RCC 7860 (cell line): Measurements from ENCODE around the gene EFS.

Experiments used
- DNase-seq: peaks from one replicate; pipeline ENCODE4 v3.0.0-alpha.2; 2015; ENCODE audit warnings: low spot score
- FAIRE-seq: peaks from 2 replicates; lab custom pipeline; 2012; peaks lifted over from hg19 to GRCh38; lab: Jason Lieb, UNC

Gene EFS, protein sequence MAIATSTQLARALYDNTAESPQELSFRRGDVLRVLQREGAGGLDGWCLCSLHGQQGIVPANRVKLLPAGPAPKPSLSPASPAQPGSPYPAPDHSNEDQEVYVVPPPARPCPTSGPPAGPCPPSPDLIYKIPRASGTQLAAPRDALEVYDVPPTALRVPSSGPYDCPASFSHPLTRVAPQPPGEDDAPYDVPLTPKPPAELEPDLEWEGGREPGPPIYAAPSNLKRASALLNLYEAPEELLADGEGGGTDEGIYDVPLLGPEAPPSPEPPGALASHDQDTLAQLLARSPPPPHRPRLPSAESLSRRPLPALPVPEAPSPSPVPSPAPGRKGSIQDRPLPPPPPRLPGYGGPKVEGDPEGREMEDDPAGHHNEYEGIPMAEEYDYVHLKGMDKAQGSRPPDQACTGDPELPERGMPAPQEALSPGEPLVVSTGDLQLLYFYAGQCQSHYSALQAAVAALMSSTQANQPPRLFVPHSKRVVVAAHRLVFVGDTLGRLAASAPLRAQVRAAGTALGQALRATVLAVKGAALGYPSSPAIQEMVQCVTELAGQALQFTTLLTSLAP

DNA sequence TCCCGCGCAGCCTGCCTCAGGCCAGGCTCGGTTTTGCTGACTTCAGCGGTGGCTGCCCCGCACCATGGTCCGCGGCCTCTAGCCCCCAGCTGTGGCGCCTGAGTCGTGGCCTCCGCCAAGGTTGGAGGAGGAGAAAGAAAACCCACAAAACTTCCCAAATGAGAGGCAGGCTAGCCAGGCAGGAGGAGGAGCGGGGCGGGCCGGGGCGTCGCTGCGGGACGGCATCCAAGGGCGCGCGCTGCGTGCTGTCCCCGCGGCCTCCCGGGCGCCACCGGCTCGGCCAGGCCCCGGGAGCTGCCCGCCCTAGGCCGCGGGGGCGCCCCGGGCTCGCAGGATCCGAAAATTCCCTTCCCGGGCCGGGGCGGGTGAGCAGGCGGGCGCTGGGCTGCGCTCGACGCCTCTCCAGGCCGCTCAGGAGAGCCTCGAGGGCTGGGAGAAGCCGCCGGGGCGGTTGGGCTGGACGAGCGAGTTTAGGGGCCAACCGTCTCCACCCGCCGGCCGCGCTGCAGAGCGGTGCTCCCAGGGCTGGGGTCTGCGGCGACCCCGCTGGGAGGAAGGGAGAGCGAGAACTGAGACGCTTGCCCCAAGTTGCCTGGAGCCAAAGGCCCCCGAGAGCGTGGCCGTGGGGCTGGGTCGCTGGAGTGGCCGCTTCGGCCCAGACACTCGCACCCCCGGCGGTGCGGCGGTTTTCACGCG, at the start of gene EFS:
TSS of gene EFS (minus strand) at position 137 of the 696 bp plus-strand sequence. CDS start 147 bp downstream, outside the sequence.
- FAIRE-seq (no peak), DNase-seq (no peak)

DNA sequence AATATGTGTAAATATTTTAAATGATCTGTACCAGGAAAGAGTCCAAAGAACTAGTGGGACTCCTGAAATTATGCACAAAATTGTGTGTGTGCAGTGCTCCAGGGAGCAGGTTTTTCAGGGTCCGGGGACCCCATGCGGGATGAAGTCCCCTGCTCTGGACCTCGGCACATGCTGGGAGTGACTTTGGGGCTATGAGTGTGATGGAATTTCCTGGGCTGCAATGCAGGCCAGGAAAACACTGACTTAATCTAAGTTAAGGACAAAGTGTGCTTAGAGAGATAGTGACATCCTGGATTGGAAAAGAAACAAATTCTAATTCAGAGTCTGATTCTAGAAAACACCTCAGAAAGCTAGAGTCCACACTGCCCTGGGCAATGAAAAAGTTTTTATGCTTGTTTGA, 49.3 kb upstream of the EFS start:
- no peak for FAIRE-seq
- no peak for DNase-seq

DNA sequence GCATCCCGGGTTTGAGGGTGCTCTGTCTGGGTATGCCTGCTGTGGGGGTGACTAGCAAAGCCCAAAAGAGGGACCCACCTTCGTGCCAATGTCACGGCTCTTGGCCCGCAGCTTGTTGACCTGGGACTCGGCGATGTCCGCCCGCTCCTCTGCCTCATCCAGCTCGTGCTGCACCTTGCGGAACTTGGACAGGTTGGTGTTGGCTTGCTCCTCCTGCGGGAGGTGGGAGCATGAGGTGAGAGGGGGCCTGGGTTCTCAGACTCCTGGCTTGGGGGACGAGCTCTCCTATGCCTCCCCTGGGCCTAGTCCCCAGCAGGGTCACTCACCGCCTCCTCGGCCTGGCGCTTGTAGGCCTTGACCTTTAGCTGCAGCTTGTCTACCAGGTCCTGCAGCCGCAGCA, 48.7 kb upstream of the EFS start:
- FAIRE-seq (no peak), DNase-seq (no peak)

DNA sequence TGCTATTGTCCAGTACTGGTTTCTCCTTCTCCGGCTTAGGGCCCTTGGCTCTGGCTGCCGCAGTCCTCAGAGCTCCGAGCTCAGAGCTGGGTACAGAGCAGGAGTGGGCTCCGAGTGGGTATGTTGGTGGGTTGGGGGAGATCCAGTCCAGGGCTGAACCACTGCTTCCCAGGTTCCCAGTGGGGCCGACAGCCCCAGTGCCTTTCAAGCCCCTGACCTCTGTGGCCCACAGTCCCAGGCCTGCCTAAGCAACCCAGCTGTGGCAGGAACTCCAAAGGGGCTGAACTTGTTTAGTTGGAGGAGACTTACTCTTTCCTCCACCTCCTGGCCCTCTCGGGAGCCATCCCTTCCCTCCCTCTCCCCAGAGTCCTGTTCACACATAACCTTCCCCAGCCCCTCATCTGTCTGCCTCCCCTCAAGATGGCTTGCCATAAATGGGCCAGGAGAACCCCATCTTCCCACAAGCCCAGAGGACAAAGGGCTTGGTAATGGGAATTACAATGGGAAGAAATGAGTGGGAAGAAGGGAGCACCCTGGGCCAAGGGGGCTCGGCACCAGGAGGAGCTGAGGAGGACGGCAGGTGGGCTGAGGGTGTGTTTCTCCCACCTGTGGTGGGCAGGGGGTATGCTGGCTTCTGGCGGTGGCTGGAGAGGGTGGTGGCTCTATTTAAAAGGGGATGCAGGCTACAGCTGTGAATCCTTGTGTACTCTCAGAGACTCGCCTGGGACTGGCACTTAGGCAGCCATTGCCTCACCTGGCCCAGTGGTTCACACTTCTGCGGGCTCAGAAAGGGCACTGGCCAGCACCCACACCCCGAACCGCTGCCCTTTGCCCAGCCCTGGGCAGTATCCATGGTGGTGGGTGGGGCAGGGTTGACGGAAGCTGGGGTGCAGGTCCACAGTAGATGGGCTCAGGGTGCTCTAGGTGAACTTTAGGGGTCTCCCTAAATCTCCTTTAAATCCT, 46.9 kb upstream of the EFS start:
- no peak for FAIRE-seq

DNA sequence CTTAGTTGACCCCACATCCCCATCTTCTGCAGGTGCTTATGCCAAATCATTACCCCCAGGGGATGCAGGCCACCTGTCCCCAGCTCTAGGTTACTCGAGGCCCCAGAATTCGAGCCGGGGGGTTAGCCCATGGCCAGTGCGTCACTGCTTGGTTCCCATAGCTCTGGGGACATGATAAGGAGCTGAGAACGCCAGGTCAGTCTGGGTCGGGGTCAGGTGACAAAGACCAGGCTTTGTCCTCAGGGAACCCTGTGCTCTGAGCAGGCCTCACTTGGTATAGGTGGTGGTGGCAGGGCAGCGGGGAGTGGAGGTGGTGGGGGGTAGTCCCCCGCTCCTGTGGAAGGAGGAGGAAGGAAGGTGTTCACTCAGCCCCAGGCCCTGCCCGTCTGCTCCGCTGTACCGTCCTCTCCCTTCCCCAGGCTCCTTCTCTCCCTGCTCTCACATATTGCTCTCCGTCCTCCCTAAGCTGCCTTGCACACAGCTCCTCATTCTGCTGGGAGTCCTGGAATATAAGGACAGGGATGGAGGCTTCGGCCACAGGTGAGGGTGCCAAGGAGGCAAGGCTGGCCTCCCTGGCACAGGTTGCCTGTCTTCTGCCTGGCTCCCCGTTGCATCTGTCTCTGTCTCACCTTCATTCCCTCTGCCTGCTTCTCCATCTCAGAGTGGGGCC, 45.1 kb upstream of the EFS start:
- no peak for FAIRE-seq

More for the DNA sequence above, 46.9 kb upstream of the EFS start:
- no peak for DNase-seq

DNA sequence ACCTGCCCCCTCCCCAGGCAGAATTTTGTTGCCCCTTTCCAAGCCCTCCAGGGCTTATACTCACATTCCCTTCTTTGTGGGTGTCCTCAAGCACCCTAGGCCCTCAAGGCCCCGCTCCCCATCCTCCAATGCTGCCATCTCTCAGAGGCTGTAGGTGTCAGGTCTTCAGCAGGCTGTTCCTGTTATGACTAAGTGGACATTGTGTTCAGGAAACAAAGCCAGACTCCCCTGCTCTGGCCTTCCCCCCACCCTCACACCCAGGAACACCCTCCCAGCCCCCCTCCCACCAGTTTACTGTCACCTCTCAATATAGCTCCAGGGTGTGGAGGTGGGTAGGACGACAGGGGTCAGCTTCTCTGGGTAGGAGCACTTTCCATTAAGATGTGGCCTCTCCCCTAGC, 44.5 kb upstream of the EFS start:
- FAIRE-seq (no peak), DNase-seq (no peak)

More for the DNA sequence above, 45.1 kb upstream of the EFS start:
- no peak for DNase-seq

DNA sequence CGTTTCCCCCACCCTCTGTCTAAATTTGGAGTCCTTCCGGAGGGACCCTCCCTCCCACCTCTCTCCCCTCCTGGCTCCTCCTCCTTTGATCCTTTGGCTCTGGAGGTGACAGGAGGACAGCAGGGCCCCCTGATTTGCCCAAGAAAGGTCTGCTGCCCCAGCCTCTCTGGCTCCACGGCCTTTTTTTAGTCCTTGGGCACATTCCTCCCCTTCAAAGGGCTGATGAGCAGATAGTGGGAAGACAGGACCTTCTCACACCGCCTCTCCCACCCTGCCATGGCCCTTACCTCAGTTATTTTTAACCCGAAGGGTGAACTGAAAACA, 43.3 kb upstream of the EFS start:
- FAIRE-seq, result no peak
- DNase-seq, result no peak

DNA sequence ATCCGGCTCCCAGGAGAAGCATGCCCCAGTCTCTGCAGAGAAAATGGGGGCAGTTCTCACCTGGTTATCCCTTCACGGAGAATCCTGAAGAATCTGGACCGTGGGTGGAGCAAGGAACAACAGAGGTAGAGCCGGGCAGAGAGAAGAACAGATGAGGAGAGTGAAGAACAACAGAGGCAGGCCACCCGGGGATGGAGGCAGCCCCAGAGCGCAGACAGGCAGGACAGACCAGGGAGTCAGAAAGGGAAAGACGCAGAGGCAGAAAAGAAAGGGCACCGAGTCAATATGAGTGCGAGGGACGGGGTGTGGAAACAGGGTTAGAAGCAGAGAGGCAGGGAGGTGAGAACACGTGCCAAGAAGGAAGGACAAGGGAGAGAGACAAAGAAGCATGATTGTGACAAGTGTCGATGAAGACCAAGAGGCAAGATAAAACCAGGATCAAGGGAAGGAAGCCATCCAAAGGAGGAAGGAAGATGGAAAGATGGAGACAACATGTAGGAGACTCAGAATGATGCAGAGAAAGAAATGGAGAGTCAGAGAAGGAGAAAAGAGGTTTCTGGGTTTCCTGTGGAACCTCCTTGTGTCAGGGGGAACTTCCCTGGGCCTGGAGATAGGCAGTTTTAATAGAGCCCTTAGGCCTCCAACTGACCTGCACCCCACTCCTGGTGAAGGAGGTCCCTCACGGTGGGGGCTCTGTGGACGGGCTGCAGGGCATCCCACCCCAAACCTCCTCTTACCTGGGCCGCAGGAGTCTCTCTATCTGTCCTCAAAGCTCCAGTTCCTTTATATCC, 42.7 kb upstream of the EFS start, which contains the start of gene MYH6:
TSS of gene MYH6 (minus strand) at position 758 of the 791 bp plus-strand sequence. CDS start 1,050 bp downstream, outside the sequence.
- DNase-seq, result no peak
- no peak for FAIRE-seq

DNA sequence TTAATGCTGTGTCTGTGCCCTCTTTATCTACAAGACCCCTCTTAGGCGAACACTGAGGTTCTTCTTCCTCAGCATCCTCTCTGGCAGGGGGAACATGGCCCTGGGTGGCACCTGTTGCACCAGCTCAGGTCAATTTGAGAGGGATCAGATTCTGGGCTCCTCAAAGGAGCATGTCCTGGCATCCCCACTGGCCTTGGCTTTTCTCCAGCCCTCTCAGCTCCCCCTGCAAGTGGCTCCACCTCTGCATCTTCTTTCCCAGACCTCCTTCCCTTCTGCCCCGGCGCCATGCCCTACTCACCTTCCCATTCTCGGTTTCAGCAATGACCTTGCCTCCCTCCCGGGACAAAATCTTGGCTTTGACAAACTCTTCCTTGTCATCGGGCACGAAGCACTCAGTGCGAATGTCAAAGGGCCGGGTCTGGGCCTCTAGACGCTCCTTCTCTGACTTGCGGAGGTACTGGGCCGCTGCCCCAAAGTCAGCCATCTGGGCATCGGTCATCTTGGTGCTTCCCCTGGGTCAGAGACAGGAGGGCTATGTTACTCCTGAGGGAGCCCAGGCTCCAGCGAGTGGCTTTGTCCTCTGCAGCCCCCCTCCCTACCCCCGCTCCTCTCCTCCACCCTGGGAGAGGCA, 41.9 kb upstream of the EFS start:
- no peak for FAIRE-seq

DNA sequence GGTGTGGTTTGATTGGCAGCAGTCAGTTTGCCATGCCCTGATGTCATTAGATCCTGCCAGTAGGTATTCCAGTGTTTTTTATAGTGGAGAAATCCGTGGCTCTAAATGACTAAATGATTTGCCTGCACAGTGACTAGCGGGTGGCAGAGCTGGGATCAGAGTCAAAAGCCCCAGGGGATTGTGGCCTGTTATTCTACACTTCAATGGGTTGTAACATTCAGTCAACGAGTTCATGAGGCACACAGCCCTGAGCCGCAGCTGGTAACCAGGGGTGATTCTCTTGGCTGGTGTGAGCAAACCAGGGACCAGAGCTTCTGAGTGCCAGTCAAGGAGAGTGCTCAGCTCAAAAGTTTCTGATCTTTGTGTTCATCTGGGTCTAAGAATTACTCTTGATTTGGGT, 41.3 kb upstream of the EFS start:
- DNase-seq (no peak), FAIRE-seq (no peak)

More for the DNA sequence above, 41.9 kb upstream of the EFS start:
- DNase-seq, result no peak

DNA sequence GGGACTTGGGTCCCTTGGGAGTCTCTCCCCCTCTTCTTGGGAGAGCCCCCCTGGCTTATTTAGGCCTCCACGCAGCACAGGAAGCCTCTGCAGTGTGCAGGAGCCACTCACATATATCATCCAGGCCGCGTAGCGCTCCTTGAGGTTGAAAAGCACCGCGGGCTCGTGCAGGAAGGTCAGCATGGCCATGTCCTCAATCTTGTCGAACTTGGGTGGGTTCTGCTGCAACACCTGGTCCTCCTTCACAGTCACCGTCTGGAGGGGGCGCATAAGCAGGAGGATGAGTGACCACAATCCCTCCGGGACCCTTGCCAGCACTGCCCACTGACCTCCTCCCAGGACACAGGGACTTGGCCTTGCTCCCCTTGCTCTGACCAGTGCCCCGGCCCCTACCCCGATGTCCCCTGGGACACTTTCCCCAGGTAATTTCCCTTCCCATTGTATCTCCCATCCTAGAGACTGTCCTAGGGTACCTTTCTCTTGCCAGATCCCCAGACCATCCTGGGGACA, 40.6 kb upstream of the EFS start:
- no peak for FAIRE-seq
- no peak for DNase-seq

DNA sequence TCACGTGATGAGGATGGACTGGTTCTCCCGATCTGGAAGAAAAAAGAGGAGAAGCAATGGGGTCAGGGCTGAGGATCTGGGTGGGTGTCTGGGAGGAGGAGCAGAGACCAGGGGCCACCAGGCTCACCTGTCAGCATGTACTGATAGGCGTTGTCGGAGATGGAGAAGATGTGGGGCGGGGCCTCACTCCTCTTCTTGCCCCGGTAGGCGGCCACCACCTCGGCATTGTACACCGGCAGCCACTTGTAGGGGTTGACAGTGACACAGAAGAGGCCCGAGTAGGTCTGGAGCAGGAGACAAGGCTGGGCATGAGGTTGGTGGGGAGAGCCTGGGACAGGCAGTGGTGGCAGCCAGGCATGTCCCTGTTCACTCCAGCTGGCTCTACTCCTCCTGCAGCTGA, 40.1 kb upstream of the EFS start:
- DNase-seq, result no peak
- no peak for FAIRE-seq

DNA sequence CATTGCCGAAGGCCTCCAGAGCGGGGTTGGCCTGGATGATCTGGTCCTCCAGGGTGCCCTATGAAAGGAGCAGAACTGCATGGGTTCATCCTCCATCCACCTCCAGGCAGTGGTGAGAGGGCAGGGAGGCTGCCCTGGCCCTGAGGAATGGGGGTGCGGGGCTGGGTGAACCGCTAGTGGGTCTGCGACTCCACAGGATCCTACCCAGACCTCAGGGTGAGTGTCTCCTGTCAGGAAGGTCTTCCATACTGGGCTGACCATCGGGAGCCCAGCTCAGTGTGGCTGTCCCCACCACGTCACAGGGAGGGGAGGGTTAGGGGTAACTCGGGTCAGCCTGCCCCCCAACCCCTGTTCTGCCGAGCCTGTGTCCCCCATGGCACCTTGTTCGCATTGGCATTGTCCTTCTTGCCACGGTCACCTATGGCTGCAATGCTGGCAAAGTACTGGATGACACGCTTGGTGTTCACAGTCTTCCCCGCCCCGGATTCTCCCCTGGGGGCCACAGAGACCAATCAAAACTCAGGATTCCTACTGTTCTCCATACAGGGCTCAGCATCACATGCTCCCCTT, 39.4 kb upstream of the EFS start:
- FAIRE-seq (no peak), DNase-seq (no peak)

DNA sequence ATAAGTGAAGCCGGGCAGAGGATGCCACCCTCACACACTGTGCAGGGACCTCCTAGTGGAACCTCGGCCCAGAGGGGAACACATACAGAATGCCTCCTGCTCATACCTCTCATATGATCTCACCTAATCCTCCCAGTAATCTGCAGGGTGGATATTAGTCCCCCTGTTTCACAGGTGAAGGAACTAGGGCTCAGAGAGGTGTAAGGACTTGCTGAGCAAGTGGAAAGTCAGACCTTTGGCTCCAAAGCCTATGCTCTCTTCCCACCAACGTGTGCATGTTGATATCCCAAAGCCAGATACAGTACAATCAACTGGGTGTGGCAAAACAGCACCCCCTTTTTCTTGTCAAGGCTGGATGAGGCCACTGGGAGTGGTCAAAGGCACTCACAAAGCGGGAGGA, 38.9 kb upstream of the EFS start:
- no peak for FAIRE-seq
- no peak for DNase-seq

DNA sequence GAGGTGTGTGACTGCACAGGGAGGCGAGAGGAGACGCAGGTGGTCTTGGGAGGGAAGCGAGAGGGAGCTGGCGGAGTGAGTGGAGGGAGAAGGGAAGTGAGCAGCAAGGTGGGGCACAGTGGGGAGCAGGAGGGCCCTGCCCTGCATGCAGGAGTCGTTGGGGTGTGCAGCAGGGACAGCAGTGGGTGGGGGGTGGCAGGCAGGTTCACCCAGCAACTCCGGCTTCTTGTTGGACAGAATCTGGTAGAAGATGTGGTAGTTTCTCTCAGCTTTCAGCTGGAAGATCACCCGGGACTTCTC, 38.1 kb upstream of the EFS start:
- DNase-seq (no peak), FAIRE-seq (no peak)

DNA sequence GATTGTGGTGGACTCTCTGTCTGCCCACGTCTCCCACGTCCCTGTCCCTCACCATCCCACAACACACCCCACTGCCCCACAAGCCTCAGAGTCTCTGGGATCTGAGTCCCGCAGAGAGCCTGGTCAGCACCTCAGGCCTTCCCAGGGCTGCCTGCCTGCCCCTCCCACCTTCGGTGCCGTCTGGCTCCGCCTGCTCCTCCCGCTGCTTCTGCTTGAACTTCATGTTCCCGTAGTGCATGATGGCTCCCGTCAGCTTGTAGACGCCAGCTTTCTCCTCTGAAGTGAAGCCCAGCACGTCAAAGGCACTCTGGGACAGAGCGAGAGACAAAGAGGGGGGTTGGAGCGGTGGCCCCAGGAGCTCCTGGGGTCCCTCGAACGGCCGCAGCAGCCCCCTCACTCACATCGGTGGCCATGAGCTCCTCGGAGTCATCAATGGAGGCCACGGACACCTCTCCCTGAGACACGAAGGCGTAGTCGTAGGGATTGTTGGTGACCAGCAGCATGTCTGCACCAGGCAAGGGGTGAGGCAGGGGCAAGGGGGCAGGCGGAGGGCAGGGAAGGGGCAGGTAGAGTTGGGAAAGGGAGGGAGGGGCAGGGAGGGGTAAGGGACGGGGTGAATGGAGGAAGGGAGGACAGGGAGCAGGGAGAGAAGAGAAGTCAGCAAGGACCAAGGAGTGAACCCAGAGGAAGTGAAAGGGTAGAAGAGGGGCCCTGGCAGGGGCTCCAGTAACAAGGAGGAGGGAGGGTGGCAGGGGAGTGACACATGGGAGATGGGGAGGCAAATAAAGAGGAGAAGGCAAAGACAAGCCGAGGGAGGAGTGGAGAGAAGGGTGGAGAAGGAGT, 37.5 kb upstream of the EFS start:
- FAIRE-seq (no peak), DNase-seq (no peak)

DNA sequence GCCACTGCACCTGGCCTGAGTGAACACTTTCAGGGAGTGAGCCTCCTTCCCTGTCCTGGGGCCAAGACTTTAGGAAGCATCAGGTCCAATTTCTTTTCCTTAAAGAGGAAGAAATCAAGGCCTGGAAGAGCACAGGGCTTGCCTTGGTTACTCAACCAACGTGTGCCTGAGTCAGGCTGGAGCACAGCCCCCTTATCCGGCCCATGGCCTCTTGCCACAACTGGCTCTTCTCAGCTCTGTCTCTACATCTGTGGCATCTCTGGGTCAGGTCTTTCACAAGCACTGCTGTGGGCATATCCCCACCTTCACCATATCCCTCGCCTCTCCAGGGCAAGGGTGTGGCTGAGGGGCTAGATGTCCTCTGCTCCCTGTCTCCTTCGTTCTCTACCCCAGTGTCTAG, 36.3 kb upstream of the EFS start:
- no peak for DNase-seq
- no peak for FAIRE-seq
